Muscle layer of colon (tissue), 2 donors: Measurements from ENCODE around the gene ZBTB47.
A peak's percentile ranks its signal among the peaks of the same experiment; 100 is the strongest.

Source experiments
- H3K27ac ChIP-seq: one replicate; pipeline ENCODE4 v1.7.0; 2013; ENCODE audit warnings: low read depth, mild to moderate bottlenecking, low read length, moderate library complexity
- H3K27me3 ChIP-seq, 2 donors: one replicate each; pipeline ENCODE4 v1.7.0; 2013; ENCODE audit warnings: low read length in 2 of 2, mild to moderate bottlenecking in 2 of 2; ENCODE audit not compliant: insufficient read depth in 2 of 2, control insufficient read depth in 1 of 2
- H3K36me3 ChIP-seq: one replicate; pipeline ENCODE4 v1.7.0; 2013; ENCODE audit warnings: mild to moderate bottlenecking, low read length; ENCODE audit not compliant: insufficient read depth
- H3K4me1 ChIP-seq: one replicate; pipeline ENCODE4 v1.7.0; 2013; ENCODE audit warnings: mild to moderate bottlenecking, low read length; ENCODE audit not compliant: insufficient read depth
- H3K4me3 ChIP-seq, 2 donors: one replicate each; pipeline ENCODE4 v1.7.0; 2013; ENCODE audit warnings: low read length in 2 of 2, low read depth in 1 of 2, mild to moderate bottlenecking in 1 of 2, moderate library complexity in 1 of 2
- H3K9ac ChIP-seq: one replicate; pipeline ENCODE4 v1.7.0; 2013; ENCODE audit warnings: low read length
- H3K9me3 ChIP-seq: one replicate; pipeline ENCODE4 v1.7.0; 2013; ENCODE audit warnings: mild to moderate bottlenecking, low read length
- donor health status: abdominal sarcoma.
- donor health status: Adenocarcinoma of cecum.

ZBTB47 gene

DNA sequence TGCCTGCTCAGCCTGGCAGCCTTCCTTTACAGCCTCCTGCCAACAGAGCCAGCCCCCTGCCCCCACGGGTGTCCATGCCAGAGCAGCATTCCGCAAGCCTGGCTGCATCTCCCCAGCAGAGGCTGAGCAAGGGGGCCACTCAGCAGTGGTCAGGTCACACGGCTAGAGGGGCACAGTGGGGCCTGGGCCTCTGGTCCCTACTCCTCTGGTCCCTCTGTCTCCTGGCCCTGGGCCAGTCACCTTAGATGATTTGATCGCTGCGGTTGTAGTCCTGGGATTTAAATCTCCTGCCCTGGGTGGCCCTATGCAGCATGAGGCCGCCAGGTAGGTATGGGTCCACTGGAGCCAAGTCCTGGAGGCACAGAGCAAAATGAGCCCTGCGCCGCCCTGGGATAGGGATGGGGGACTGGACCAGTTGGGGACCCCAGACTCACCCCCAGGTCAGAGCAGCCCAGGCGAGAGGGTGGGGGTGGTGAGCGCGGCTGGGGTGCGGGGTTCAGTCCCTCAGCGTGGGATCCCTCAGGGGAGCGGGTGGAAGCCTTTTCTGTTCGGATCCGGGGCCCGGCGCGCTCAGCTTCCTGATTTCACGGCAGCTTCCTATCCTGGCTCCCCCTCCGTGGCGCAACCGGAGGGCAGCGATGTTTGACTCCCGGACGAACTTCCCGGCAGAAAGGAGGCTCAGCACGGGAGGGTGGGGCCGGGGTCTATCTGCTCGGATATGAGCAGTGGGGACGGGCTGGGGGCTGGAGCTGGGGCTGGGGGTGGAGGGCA is at the start of gene ZBTB47:
ZBTB47 (plus strand) TSS at position 138 of the 771 bp plus-strand sequence. CDS start 4,659 bp downstream, outside the sequence.
- Histone ChIP-seq H3K36me3 (peaks cover 12% of the 10 kb centered on the region), H3K27ac (peak within 1 kb of the TSS; percentile 81), H3K9ac (peak within 1 kb of the TSS; percentile 54), H3K9me3 (no peaks in the 10 kb centered on the region), H3K27me3 (no peaks in the 10 kb centered on the region), H3K4me3 (peak within 1 kb of the TSS; percentile 63 to 80), H3K4me1 (peaks cover 52% of the 10 kb centered on the region)

DNA sequence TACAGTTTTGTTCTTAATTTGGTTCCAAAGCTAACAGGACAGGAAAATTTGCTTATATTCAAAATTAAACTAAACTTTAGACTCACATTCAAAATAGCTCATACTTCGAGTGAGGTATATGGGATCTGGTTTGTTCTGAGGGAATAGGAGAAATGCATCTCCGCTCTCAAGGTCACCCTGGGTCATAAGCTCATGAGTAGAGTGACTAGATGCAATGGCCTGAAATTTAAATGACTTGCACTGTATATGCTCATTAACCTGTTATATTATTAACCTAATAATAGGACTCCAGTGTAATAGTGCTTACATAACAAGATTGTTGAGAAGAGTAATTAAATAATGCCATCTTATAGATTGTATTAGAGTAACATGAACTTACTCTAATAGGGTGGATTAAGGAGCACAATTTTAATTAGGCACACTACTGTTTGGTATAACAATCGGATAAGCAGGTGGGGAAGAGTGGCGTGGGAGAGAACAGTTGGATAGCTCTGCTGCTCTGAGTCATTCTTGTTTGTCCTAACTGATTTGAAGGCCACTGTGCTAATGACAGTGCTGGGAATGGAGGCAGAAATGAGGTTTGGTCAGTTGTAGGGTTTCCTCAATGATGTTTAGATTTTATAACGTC is 47.8 kb upstream of the ZBTB47 start:
- peaks cover 41% of the 10 kb centered on the region for H3K4me1 ChIP-seq
- no peak overlapping the region for H3K27ac ChIP-seq
- H3K9me3 ChIP-seq: no peaks in the 10 kb centered on the region
- peaks cover 9% of the 10 kb centered on the region for H3K36me3 ChIP-seq
- H3K27me3 ChIP-seq: no peaks in the 10 kb centered on the region
- no peak overlapping the region for H3K9ac ChIP-seq
- no peak overlapping the region for H3K4me3 ChIP-seq

DNA sequence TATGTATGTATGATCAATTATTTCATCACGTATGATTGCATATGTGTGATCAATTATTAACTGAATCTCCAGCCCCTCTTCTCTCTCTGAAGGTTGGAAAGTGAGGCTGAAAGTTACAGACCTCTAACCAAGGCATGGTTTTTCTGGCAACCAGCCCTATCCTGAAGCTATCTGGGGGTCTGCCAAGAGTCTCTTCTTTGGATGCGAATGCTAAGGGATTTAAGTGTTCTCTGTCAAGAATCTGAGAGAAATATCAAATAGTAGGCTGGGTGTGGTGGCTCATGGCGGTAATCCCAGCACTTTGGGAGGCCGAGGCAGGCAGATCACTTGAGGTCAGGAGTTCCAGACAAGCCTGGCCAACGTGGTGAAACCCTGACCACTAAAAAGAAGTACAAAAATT is 44.9 kb upstream of the ZBTB47 start:
- H3K9me3 ChIP-seq: no peaks in the 10 kb centered on the region
- H3K9ac ChIP-seq: no peak overlapping the region
- H3K36me3 ChIP-seq: peaks cover 9% of the 10 kb centered on the region
- no peaks in the 10 kb centered on the region for H3K27me3 ChIP-seq
- peaks cover 32% of the 10 kb centered on the region for H3K4me1 ChIP-seq
- H3K27ac ChIP-seq: no peak overlapping the region
- no peak overlapping the region for H3K4me3 ChIP-seq

DNA sequence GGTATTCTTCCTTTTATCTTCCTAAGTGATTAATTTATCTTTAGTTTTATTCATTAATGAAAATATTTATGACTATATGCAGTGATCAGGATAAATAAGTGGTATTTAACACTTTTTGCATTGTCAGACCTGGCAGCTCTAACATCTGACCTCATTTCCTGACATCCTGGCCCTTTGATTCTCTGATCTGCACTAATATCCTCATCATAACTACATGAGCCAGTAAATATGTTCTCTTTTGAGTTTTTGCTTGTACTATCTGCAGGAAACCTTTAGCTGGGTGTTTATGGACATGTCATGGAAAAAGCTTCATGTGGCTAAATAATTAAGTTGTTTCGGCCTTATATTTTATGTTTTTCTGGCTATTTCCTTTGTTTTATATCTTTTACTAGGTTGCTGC is 42.5 kb upstream of the ZBTB47 start:
- H3K4me3 ChIP-seq: no peak overlapping the region
- peak overlapping the region; percentile 44 for H3K9ac ChIP-seq
- H3K36me3 ChIP-seq: peaks cover 9% of the 10 kb centered on the region
- H3K27me3 ChIP-seq: no peaks in the 10 kb centered on the region
- no peaks in the 10 kb centered on the region for H3K9me3 ChIP-seq
- no peak overlapping the region for H3K27ac ChIP-seq
- peaks cover 40% of the 10 kb centered on the region for H3K4me1 ChIP-seq

DNA sequence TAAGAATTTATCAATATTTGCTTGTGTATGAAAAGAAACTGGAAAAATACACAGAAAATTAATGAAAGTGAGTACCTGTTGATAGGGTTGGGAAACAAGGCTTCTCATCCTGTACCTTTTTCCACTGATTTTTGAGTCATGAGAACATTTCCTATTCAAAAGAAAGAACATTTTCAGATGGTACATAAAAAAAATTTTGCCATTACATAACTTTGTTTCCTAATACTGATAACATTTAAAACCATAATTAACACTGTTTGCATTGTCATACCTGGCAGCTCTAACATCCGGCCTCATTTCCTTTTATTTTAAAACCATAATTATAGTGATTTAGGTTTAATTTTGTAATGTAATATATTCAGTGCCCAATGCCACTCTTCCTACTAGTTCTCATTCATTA is 41.3 kb upstream of the ZBTB47 start:
- H3K27me3 ChIP-seq: no peaks in the 10 kb centered on the region
- H3K9ac ChIP-seq: no peak overlapping the region
- no peaks in the 10 kb centered on the region for H3K9me3 ChIP-seq
- H3K4me3 ChIP-seq: no peak overlapping the region
- peaks cover 46% of the 10 kb centered on the region for H3K4me1 ChIP-seq
- no peak overlapping the region for H3K27ac ChIP-seq
- peaks cover 3% of the 10 kb centered on the region for H3K36me3 ChIP-seq

DNA sequence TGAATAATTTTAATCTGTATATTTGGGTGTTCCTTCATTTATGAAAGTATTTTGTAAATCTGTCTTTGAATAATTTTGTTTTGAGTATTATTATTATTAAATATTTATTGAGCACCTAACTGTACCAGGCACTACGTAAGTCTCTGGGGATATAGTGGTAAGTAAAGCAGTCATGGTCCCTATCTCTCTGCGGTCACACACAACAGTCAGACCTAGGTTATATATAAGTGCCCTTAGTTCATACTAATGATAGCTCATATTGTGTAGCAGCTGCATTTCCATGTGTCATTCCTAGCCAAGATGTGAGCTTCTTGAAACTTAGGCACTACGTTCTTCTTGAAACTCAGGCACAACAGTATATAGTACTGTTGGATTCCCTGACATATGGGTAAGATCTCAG is 40.6 kb upstream of the ZBTB47 start:
- no peak overlapping the region for H3K27ac ChIP-seq

DNA sequence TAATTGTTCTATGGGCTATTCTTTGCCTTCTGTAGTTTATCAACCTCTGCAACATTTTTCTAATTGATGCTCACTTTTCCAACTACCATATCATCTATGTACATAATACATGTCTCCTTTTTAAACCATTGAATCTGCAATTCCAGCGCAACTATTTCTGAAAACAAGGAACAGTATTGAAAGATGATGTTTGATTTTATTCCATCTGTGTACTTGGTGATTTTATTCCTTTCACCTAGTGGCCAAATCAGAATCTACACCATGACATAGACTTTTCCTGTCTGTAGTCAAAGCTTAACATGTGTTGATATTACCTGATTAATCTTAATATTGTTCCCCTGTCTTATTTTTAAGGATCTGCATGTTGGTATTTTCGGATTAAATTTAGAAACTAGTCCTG is 40.0 kb upstream of the ZBTB47 start:
- peaks cover 42% of the 10 kb centered on the region for H3K4me1 ChIP-seq
- no peaks in the 10 kb centered on the region for H3K27me3 ChIP-seq
- H3K4me3 ChIP-seq: no peak overlapping the region
- H3K9ac ChIP-seq: no peak overlapping the region
- peaks cover 1% of the 10 kb centered on the region for H3K36me3 ChIP-seq
- H3K9me3 ChIP-seq: no peaks in the 10 kb centered on the region
- no peak overlapping the region for H3K27ac ChIP-seq

More for the DNA sequence above, 40.6 kb upstream of the ZBTB47 start:
- Histone ChIP-seq H3K9me3 (no peaks in the 10 kb centered on the region), H3K36me3 (no peaks in the 10 kb centered on the region), H3K9ac (no peak overlapping the region), H3K4me3 (no peak overlapping the region), H3K4me1 (peaks cover 46% of the 10 kb centered on the region), H3K27me3 (no peaks in the 10 kb centered on the region)

DNA sequence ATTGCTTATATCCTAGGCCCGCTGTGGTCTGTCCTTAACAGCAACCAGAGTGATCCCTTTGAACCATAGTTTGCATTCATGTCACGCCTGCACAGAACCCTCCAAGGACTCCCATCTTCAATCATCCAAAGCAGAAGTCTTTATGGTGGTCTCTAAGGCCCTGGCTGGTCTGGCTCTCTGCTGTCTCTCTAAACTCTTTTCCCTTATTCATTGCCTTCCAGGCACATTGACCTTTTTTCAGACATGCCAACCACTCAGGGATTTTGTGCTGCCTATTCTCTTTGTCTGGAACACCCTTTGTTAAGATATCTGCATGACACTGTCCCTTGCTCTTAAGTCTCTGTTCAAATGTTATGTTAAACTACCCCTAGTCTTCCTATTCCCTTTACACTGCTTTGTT is 21.9 kb upstream of the ZBTB47 start:
- no peak overlapping the region for H3K27ac ChIP-seq
- H3K36me3 ChIP-seq: peaks cover 63% of the 10 kb centered on the region
- no peak overlapping the region for H3K4me3 ChIP-seq
- H3K9ac ChIP-seq: no peak overlapping the region
- H3K9me3 ChIP-seq: no peaks in the 10 kb centered on the region
- no peaks in the 10 kb centered on the region for H3K27me3 ChIP-seq
- H3K4me1 ChIP-seq: no peaks in the 10 kb centered on the region

DNA sequence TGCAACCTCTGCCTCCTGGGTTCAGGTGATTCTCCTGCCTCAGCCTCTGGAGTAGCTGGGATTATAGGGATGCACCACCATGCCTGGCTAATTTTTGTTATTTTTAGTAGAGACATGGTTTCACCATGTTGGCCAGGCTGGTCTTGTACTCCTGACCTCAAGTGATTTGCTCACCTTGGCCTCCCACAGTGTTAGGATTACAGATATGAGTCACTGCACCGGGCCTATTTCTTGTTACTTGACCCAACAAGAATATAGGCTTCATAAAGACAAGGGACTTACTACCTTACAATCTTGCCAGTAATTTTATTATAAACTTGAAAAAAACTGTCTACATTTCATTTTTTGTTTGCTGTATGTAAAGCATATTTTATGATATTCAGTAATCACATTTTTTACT is 21.4 kb upstream of the ZBTB47 start:
- no peak overlapping the region for H3K4me3 ChIP-seq
- H3K4me1 ChIP-seq: no peaks in the 10 kb centered on the region
- H3K9ac ChIP-seq: no peak overlapping the region
- H3K9me3 ChIP-seq: no peaks in the 10 kb centered on the region
- no peaks in the 10 kb centered on the region for H3K27me3 ChIP-seq
- H3K27ac ChIP-seq: no peak overlapping the region
- H3K36me3 ChIP-seq: peaks cover 69% of the 10 kb centered on the region

DNA sequence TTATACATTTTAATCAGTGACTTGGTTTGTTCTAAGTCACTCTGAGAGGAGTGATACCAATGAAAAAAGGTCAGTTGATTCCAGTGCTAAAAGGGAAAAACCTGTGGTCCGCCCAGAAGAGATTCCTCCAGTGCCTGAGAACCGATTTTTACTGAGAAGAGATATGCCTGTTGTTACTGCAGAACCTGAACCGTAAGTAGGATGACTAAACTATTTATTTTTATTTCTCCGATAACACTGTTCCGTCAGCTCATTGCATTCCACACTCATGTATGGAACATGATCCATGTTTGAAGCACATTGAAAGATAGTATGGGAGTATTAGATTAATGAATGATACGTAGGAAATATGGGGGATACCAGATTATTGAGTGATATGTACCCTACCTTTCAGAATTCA is 20.0 kb upstream of the ZBTB47 start:
- H3K4me3 ChIP-seq: no peak overlapping the region
- H3K9me3 ChIP-seq: no peaks in the 10 kb centered on the region
- no peaks in the 10 kb centered on the region for H3K27me3 ChIP-seq
- peaks cover 82% of the 10 kb centered on the region for H3K36me3 ChIP-seq
- no peak overlapping the region for H3K9ac ChIP-seq
- H3K27ac ChIP-seq: no peak overlapping the region
- no peaks in the 10 kb centered on the region for H3K4me1 ChIP-seq

DNA sequence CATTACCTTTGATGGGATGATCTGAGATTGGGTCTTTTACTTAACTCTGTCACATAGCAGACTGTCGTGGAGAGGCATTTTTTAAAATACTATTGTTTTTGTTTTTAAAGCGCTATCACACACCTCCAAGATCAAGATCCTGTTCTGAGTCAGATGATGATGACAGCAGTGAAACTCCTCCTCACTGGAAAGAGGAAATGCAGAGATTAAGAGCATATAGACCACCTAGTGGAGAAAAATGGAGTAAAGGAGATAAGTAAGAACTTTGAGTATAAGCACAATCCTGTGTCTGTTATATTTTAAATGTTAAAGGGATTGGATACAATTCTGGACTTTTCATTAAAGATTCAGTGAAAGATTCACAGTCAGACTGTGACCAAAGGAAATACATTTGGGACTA is 18.4 kb upstream of the ZBTB47 start:
- Histone ChIP-seq H3K36me3 (peaks cover 94% of the 10 kb centered on the region), H3K9me3 (no peaks in the 10 kb centered on the region), H3K27ac (no peak overlapping the region), H3K4me1 (no peaks in the 10 kb centered on the region), H3K9ac (no peak overlapping the region), H3K4me3 (no peak overlapping the region), H3K27me3 (no peaks in the 10 kb centered on the region)

DNA sequence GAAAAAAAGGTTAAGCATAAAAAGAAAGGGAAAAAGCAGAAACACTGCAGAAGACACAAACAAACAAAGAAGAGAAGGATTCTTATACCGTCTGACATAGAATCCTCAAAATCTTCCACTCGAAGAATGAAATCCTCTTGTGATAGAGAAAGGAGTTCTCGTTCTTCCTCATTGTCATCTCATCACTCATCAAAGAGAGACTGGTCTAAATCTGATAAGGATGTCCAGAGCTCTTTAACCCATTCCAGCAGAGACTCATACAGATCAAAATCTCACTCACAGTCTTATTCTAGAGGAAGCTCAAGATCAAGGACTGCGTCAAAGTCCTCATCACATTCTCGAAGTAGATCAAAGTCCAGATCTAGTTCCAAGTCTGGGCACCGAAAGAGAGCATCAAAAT is 16.5 kb upstream of the ZBTB47 start:
- no peak overlapping the region for H3K27ac ChIP-seq
- H3K4me1 ChIP-seq: no peaks in the 10 kb centered on the region
- H3K9me3 ChIP-seq: no peaks in the 10 kb centered on the region
- peaks cover 87% of the 10 kb centered on the region for H3K36me3 ChIP-seq
- no peak overlapping the region for H3K4me3 ChIP-seq
- no peak overlapping the region for H3K9ac ChIP-seq
- no peaks in the 10 kb centered on the region for H3K27me3 ChIP-seq
